Measurements from ENCODE around the gene UBR4. TPM values are rescaled to one million over a fixed set of nuclear protein-coding genes. Genes with fewer than 3 reads are reported as not detected.

Gene UBR4
- total and polyA plus RNA-seq, 2 experiments from 2014 or later, result 111 to 230 TPM

DNA sequence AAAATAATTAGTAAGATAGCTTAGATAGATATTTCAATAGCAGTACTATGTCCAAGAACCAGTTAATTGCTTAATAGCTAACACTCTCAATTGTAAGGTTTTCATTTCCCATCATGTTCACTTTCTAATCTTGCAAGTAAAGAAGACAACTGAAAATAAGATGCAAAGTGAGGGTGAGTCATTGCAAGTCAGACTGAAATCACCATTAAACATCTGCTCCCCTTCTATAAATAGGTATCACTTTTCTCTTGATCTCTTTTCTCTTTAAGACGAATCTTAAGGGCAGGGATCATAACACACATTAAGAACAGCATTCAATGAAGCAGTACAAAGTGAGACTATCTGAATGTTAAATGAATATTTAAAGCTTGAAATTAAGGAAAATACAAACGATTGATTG lies 40.4 kb downstream of the UBR4 start:
- Mint-ChIP-seq H3K4me3 (no peak overlapping the region), H3K27ac (no peak overlapping the region), H3K9me3 (no peaks in the 10 kb centered on the region), H3K36me3 (ENCODE audit: low read depth) (peaks cover 98% of the 10 kb centered on the region), H3K4me1 (no peaks in the 10 kb centered on the region), H3K27me3 (ENCODE audit: insufficient read depth, low read depth, poor library complexity) (peaks cover 2% of the 10 kb centered on the region)
- Histone ChIP-seq H3K36me3 (ENCODE audit: insufficient read depth) (peaks cover 95% of the 10 kb centered on the region), H3K27me3 (ENCODE audit: insufficient read depth) (no peaks in the 10 kb centered on the region), H3K9me2 (ENCODE audit: insufficient read depth) (no peaks in the 10 kb centered on the region), H3K79me2 (replicated peaks; ENCODE audit: insufficient read depth) (no peaks in the 10 kb centered on the region; the same call in 1 of the 2 replicates), H3K4me2 (no peak overlapping the region), H2AFZ (no peak overlapping the region), H3K4me3 (no peak overlapping the region), H3K27ac (ENCODE audit: low read depth) (no peak overlapping the region), H3K4me1 (ENCODE audit: insufficient read depth) (no peaks in the 10 kb centered on the region), H3F3A (replicated peaks; ENCODE audit: low read depth) (0 out of 2 replicates have a peak, but pooled peaks cover 3% of the 10 kb centered on the region), H4K20me1 (replicated peaks; ENCODE audit: insufficient read depth) (peaks cover 49% of the 10 kb centered on the region)
- TF ChIP-seq JUNB (IDR thresholded peaks at IDR 0.05; ENCODE audit: unreplicated experiment), result no peak
- DNase-seq (ENCODE audit: low spot score) (no peak), ATAC-seq (no peak)

DNA sequence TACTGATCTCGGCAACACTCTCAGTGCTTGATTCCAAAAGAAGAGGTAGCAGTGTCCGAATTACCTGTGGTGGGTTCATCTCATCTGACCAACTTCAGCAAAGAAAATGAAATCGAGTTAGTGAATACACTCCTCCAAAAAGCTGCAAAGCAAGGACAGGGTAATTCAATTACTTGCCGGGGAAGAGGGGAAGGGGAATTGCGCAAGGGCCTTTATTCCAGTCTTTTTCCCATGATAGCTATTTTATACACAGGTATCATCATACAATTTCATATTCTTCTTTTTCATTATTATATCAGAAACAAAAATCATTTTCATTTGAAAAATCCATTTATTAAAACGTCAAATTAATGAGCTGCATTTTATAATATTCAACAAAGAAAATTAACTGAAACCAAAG lies 42.9 kb downstream of the UBR4 start:
- TF ChIP-seq ZNF114 (CRISPR knock-in tag; IDR thresholded peaks at IDR 0.05) (no peak), EZH2 (IDR thresholded peaks at IDR 0.05; ENCODE audit: low read depth, unreplicated experiment) (no peak)
- Histone ChIP-seq H3K4me2 (no peak overlapping the region), H3K79me2 (replicated peaks; ENCODE audit: insufficient read depth) (peaks cover 3% of the 10 kb centered on the region; the same call in 1 of the 2 replicates), H3F3A (replicated peaks; ENCODE audit: low read depth) (0 out of 2 replicates have a peak, but pooled peaks cover 3% of the 10 kb centered on the region), H4K20me1 (replicated peaks; ENCODE audit: insufficient read depth) (peaks cover 51% of the 10 kb centered on the region), H3K4me3 (no peak overlapping the region), H2AFZ (no peak overlapping the region), H3K36me3 (ENCODE audit: insufficient read depth) (peaks cover 95% of the 10 kb centered on the region), H3K27ac (ENCODE audit: low read depth) (no peak overlapping the region), H3K9me2 (ENCODE audit: insufficient read depth) (no peaks in the 10 kb centered on the region), H3K27me3 (ENCODE audit: insufficient read depth) (no peaks in the 10 kb centered on the region), H3K4me1 (ENCODE audit: insufficient read depth) (no peaks in the 10 kb centered on the region)
- Mint-ChIP-seq H3K27me3 (ENCODE audit: insufficient read depth, low read depth, poor library complexity) (peaks cover 3% of the 10 kb centered on the region), H3K36me3 (ENCODE audit: low read depth) (peaks cover 98% of the 10 kb centered on the region), H3K27ac (no peak overlapping the region), H3K4me3 (no peak overlapping the region), H3K4me1 (no peaks in the 10 kb centered on the region), H3K9me3 (no peaks in the 10 kb centered on the region)
- DNase-seq (ENCODE audit: low spot score) (no peak), ATAC-seq (no peak)

DNA sequence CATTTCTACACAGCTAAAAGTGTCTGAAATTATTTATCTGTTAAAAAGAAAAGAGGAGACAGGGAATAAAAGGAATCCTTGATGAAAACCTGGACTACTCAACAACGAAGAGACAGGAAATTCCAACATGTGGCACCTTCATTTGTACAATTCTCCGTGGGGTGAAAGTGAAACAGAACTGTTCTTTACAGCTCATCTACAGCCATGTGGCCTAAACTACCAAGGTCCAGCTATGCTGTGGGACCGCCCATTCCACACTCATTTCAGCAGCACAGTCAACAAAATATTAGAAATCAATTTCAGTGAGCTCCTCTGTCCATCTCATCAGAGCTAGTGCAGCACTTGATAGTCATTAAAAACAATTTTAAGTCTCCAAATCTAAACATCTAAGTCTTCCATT lies 44.0 kb downstream of the UBR4 start:
- H4K20me1 ChIP-seq (replicated peaks; ENCODE audit: insufficient read depth), result peaks cover 47% of the 10 kb centered on the region
- peaks cover 98% of the 10 kb centered on the region for H3K36me3 Mint-ChIP-seq (ENCODE audit: low read depth)
- no peak overlapping the region for H3K27ac Mint-ChIP-seq
- TF ChIP-seq, protein P1, sequence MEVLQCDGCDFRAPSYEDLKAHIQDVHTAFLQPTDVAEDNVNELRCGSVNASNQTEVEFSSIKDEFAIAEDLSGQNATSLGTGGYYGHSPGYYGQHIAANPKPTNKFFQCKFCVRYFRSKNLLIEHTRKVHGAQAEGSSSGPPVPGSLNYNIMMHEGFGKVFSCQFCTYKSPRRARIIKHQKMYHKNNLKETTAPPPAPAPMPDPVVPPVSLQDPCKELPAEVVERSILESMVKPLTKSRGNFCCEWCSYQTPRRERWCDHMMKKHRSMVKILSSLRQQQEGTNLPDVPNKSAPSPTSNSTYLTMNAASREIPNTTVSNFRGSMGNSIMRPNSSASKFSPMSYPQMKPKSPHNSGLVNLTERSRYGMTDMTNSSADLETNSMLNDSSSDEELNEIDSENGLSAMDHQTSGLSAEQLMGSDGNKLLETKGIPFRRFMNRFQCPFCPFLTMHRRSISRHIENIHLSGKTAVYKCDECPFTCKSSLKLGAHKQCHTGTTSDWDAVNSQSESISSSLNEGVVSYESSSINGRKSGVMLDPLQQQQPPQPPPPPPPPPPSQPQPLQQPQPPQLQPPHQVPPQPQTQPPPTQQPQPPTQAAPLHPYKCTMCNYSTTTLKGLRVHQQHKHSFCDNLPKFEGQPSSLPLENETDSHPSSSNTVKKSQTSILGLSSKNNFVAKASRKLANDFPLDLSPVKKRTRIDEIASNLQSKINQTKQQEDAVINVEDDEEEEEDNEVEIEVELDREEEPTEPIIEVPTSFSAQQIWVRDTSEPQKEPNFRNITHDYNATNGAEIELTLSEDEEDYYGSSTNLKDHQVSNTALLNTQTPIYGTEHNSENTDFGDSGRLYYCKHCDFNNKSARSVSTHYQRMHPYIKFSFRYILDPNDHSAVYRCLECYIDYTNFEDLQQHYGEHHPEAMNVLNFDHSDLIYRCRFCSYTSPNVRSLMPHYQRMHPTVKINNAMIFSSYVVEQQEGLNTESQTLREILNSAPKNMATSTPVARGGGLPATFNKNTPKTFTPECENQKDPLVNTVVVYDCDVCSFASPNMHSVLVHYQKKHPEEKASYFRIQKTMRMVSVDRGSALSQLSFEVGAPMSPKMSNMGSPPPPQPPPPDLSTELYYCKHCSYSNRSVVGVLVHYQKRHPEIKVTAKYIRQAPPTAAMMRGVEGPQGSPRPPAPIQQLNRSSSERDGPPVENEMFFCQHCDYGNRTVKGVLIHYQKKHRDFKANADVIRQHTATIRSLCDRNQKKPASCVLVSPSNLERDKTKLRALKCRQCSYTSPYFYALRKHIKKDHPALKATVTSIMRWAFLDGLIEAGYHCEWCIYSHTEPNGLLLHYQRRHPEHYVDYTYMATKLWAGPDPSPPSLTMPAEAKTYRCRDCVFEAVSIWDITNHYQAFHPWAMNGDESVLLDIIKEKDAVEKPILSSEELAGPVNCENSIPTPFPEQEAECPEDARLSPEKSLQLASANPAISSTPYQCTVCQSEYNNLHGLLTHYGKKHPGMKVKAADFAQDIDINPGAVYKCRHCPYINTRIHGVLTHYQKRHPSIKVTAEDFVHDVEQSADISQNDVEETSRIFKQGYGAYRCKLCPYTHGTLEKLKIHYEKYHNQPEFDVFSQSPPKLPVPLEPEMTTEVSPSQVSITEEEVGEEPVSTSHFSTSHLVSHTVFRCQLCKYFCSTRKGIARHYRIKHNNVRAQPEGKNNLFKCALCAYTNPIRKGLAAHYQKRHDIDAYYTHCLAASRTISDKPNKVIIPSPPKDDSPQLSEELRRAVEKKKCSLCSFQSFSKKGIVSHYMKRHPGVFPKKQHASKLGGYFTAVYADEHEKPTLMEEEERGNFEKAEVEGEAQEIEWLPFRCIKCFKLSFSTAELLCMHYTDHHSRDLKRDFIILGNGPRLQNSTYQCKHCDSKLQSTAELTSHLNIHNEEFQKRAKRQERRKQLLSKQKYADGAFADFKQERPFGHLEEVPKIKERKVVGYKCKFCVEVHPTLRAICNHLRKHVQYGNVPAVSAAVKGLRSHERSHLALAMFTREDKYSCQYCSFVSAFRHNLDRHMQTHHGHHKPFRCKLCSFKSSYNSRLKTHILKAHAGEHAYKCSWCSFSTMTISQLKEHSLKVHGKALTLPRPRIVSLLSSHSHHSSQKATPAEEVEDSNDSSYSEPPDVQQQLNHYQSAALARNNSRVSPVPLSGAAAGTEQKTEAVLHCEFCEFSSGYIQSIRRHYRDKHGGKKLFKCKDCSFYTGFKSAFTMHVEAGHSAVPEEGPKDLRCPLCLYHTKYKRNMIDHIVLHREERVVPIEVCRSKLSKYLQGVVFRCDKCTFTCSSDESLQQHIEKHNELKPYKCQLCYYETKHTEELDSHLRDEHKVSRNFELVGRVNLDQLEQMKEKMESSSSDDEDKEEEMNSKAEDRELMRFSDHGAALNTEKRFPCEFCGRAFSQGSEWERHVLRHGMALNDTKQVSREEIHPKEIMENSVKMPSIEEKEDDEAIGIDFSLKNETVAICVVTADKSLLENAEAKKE (CRISPR knock-in tag; IDR thresholded peaks at IDR 0.05), result no peak
- TF ChIP-seq ZNF331 (CRISPR knock-in tag; IDR thresholded peaks at IDR 0.05; ENCODE audit: low read depth), result no peak
- no peak for TF ChIP-seq POLR2AphosphoS5 (IDR thresholded peaks at IDR 0.05; ENCODE audit: low read depth)
- no peak for TF ChIP-seq CREB1 (CRISPR knock-in tag; IDR thresholded peaks at IDR 0.05; ENCODE audit: low read depth)
- H3K27me3 ChIP-seq (ENCODE audit: insufficient read depth), result no peaks in the 10 kb centered on the region
- 0 out of 2 replicates have a peak, but pooled peaks cover 3% of the 10 kb centered on the region for H3F3A ChIP-seq (replicated peaks; ENCODE audit: low read depth)
- H2AFZ ChIP-seq, result no peak overlapping the region
- H3K4me2 ChIP-seq, result no peak overlapping the region
- no peaks in the 10 kb centered on the region for H3K9me2 ChIP-seq (ENCODE audit: insufficient read depth)
- peaks cover 96% of the 10 kb centered on the region for H3K36me3 ChIP-seq (ENCODE audit: insufficient read depth)
- H3K4me3 ChIP-seq, result no peak overlapping the region
- no peaks in the 10 kb centered on the region for H3K4me1 Mint-ChIP-seq
- no peak for DNase-seq (ENCODE audit: low spot score)
- no peak overlapping the region for H3K27ac ChIP-seq (ENCODE audit: low read depth)
- no peaks in the 10 kb centered on the region for H3K9me3 Mint-ChIP-seq
- peaks cover 3% of the 10 kb centered on the region; the same call in 1 of the 2 replicates for H3K79me2 ChIP-seq (replicated peaks; ENCODE audit: insufficient read depth)
- no peaks in the 10 kb centered on the region for H3K4me1 ChIP-seq (ENCODE audit: insufficient read depth)
- no peak for ATAC-seq
- no peak overlapping the region for H3K4me3 Mint-ChIP-seq
- H3K27me3 Mint-ChIP-seq (ENCODE audit: insufficient read depth, low read depth, poor library complexity), result peaks cover 3% of the 10 kb centered on the region

Data from GM23338 (cell line).